ENCODE results near the gene WDR37.

DNA sequence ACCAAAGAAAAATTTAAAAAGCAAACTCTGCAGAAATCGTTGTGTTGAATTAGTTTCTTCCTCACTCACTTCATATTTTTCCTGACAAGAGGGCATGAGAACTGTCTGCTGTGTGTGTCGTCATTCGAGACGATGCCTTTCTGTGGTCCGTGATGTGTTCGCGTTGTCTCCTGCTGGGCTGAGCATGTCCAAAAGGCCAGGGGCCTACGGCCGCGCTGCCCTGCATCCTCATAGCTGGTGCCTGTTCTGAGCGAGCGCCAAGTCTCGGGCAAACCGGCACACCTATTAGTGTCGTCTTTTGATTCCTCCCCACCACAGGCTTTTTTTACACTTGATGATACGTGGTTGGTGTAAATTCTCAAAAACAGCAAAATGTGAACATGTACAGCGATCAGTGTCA is 27.4 kb downstream of the WDR37 start:
- TF ChIP-seq CTCF (IDR thresholded peaks at IDR 0.05; ENCODE audit: borderline replicate concordance, extremely low read depth, low read length, poor library complexity, severe bottlenecking) (no peak), EZH2 (IDR thresholded peaks at IDR 0.05; ENCODE audit: borderline replicate concordance, low read depth, low read length, severe bottlenecking) (no peak)
